Measurements from ENCODE around the gene ANKRD44.
A peak's percentile ranks its signal among the peaks of the same experiment; 100 is the strongest.

ANKRD44 gene

DNA sequence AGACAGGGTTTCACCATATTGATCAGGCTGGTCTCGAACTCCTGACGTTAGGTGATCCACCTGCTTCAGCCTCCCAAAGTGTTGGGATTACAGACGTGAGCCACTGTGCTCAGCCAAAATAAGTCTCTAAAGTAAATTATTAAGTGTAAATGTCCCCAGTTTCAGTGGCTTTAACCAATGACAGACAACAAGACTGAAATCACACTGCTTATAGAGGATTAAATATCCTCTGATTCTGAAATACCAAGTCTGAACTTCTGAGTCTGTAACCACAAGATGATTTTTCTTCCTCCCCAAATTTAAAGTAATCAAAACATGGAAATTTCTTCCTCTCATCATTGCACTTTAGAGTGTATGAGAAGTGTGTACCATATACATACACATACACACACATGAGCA lies 16.5 kb upstream of the ANKRD44 start:
- TF ChIP-seq, protein P1, sequence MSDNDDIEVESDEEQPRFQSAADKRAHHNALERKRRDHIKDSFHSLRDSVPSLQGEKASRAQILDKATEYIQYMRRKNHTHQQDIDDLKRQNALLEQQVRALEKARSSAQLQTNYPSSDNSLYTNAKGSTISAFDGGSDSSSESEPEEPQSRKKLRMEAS (IDR thresholded peaks at IDR 0.05; ENCODE audit: low read depth, low read length) = no peak
- TF ChIP-seq POLR2A (IDR thresholded peaks at IDR 0.05; ENCODE audit: extremely low read depth, insufficient read length) (no peak), MYC (IDR thresholded peaks at IDR 0.05; ENCODE audit: low read depth, low read length) (no peak)
- TF ChIP-seq, protein P2, sequence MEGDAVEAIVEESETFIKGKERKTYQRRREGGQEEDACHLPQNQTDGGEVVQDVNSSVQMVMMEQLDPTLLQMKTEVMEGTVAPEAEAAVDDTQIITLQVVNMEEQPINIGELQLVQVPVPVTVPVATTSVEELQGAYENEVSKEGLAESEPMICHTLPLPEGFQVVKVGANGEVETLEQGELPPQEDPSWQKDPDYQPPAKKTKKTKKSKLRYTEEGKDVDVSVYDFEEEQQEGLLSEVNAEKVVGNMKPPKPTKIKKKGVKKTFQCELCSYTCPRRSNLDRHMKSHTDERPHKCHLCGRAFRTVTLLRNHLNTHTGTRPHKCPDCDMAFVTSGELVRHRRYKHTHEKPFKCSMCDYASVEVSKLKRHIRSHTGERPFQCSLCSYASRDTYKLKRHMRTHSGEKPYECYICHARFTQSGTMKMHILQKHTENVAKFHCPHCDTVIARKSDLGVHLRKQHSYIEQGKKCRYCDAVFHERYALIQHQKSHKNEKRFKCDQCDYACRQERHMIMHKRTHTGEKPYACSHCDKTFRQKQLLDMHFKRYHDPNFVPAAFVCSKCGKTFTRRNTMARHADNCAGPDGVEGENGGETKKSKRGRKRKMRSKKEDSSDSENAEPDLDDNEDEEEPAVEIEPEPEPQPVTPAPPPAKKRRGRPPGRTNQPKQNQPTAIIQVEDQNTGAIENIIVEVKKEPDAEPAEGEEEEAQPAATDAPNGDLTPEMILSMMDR (IDR thresholded peaks at IDR 0.05; ENCODE audit: low read depth, low read length) = no peak
- DNase-seq (ENCODE audit: low read depth) = no peak
- H3K4me3 ChIP-seq (ENCODE audit: low read depth, low read length) = no peak overlapping the region

DNA sequence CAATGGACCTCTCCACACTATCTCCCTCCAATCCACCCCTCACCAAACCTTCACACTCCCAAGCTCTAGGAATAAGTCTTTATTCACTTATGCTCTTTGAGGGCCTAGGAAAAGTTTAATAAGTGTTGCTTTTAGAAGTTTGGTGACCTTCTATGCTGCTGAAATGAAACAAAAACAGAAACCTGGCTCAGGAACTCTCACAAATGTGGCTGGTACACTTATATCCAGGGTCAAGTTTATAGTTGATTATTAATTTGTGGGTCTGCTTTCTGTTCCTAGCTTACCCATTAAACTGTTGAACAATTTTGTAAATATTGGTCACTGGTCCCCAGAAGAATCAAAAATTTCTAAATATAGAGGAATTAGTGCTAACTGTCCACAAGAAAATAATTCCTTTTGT lies 14.2 kb upstream of the ANKRD44 start:
- TF ChIP-seq POLR2A (IDR thresholded peaks at IDR 0.05; ENCODE audit: extremely low read depth, insufficient read length) = no peak
- TF ChIP-seq, protein P2 (IDR thresholded peaks at IDR 0.05; ENCODE audit: low read depth, low read length) = no peak
- no peak for TF ChIP-seq MYC (IDR thresholded peaks at IDR 0.05; ENCODE audit: low read depth, low read length)
- TF ChIP-seq, protein P1 (IDR thresholded peaks at IDR 0.05; ENCODE audit: low read depth, low read length) = no peak
- DNase-seq (ENCODE audit: low read depth) = no peak
- no peak overlapping the region for H3K4me3 ChIP-seq (ENCODE audit: low read depth, low read length)

DNA sequence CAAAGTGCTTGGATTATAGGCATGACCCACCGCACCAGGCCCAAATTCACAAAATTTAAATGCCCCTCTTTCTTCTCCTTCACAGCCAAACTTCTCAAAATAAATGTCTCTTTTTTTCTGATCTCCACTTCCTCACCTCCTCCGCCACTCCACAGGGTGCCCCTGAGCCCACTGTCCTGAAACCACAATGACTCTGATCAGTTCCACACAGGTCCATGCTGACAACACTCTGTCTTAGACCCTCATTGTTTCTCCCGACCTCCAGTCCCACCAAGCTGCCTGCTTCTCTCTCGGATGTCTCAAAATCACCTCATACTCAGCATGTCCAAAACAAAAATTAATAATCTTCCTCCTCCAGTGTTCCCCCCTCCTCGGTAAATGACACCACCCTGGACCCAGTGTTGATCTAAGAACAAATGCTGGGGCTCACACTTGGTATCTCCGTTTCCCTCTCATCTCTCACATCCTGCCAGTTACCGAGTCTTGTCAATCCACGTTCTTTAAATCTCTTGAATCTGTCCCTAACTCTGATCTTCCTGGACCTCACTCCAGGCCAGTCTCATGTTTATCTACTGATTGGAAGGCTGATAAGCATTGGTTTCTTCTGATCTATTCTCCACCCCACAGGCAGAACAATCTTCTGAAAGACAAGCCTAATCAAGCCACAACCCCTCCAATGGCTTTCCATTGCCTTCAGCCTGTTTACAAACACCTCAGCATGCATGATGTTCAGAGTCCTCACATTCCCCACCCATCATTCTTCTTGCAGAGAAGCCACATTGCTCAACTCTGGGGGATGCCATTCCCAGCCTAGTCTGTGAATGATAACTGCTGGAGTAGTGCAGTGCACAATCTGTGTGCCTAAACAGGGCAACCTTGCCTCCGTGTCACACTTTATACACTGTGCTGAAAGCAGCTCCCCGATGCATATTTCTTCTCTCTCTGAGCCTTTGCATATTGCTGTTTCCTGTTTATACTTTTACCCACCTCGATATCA lies 12.4 kb upstream of the ANKRD44 start:
- no peak overlapping the region for H3K4me3 ChIP-seq (ENCODE audit: low read depth, low read length)
- peak; percentile 32 for DNase-seq (ENCODE audit: low read depth)
- TF ChIP-seq, protein P1 (IDR thresholded peaks at IDR 0.05; ENCODE audit: low read depth, low read length) = no peak
- TF ChIP-seq MYC (IDR thresholded peaks at IDR 0.05; ENCODE audit: low read depth, low read length) (no peak), POLR2A (IDR thresholded peaks at IDR 0.05; ENCODE audit: extremely low read depth, insufficient read length) (no peak)
- TF ChIP-seq, protein P2 (IDR thresholded peaks at IDR 0.05; ENCODE audit: low read depth, low read length) = no peak

DNA sequence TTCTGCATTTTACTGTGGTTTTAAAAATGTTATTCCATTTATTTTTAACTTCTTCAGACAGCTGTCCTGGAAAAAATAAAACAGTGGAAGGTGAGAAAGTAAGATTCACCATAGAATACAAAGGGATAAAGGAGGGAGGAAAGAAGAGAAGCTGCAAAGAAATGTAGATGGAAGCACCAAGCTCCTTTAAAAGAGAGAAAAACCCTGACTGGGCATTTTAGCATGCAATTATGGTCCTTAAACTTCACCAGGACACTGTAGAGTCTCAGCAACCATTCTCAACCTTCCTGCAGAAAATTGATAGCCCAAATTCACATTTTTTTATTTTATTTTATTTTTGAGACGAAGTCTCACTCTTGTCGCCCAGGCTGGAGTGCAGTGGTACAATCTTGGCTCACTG lies 11.6 kb upstream of the ANKRD44 start:
- DNase-seq (ENCODE audit: low read depth) = no peak
- TF ChIP-seq POLR2A (IDR thresholded peaks at IDR 0.05; ENCODE audit: extremely low read depth, insufficient read length) (no peak), MYC (IDR thresholded peaks at IDR 0.05; ENCODE audit: low read depth, low read length) (no peak)
- H3K4me3 ChIP-seq (ENCODE audit: low read depth, low read length) = no peak overlapping the region

DNA sequence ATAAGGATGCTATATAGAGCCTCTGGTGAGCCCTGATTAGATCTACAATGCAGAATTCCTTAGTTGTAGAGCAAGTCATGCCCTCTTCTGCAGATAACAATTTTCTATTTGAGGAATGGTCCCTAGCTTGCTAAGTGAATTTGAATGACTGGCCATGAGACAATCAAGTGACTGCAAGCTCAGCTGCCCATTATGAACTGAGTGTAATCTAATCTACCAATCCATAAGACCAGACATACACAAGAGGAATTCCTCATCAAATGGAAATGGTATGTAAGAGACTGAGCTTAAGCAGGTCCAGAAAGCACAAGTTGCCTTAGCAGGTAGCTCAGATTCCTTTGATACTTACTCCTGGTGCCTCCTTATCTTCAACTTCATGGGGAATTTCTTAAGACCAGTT lies 4.8 kb upstream of the ANKRD44 start:
- no peak for DNase-seq (ENCODE audit: low read depth)
- H3K4me3 ChIP-seq (ENCODE audit: low read depth, low read length) = no peak overlapping the region
- TF ChIP-seq, protein P2 (IDR thresholded peaks at IDR 0.05; ENCODE audit: low read depth, low read length) = no peak

DNA sequence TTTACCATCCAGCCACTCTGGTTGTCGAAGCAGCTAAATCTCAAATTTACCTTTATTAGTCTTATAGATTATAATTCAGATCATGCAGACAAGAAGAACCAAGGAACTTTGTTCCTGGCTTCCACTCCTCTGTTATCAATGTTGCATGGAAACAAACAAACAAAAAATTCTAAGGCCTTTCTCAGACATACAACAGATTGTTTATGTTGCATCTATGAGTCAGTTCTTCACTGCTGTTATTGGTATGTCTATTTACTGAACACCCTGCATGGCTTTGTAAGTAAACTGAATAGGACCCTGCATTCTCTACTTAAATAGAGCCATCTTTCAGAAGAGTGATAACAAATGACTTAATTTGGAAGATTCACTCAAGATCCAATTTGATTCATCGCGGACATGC lies 1.6 kb upstream of the ANKRD44 start:
- TF ChIP-seq POLR2A (IDR thresholded peaks at IDR 0.05; ENCODE audit: extremely low read depth, insufficient read length) (no peak), MYC (IDR thresholded peaks at IDR 0.05; ENCODE audit: low read depth, low read length) (no peak)
- TF ChIP-seq, protein P2 (IDR thresholded peaks at IDR 0.05; ENCODE audit: low read depth, low read length) = no peak
- TF ChIP-seq, protein P1 (IDR thresholded peaks at IDR 0.05; ENCODE audit: low read depth, low read length) = no peak
- DNase-seq (ENCODE audit: low read depth) = no peak
- H3K4me3 ChIP-seq (ENCODE audit: low read depth, low read length) = no peak overlapping the region

All from NB4 (cell line).